Measurements from ENCODE around the gene CDADC1.

DNA sequence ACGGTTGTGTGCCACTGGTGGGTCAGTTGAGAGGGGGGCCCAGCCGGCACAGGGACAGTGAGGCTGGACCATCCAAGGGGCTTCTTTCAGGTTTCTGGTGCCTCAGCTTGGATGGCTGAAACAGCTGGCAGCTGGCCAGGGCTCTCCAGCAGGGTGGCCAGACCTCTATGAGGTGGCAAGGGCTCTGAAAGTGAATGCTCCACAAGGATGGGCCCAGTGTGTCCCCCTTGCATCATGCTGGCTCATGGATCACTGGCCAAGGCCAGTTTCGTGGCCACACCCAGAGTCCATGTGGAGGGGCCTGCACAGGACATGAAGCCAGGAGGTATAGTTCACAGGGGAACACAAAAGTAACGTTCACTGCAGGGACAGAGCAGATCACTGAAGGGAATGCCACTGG lies 49.6 kb downstream of the CDADC1 start:
- TF ChIP-seq POLR2AphosphoS5 (IDR thresholded peaks at IDR 0.05; ENCODE audit: low read depth, low read length) (no peak), EZH2 (IDR thresholded peaks at IDR 0.05) (no peak), EGR1 (IDR thresholded peaks at IDR 0.05; ENCODE audit: low read depth) (no peak), RAD21 (IDR thresholded peaks at IDR 0.05; ENCODE audit: low read depth) (no peak), POLR2A (IDR thresholded peaks at IDR 0.05; ENCODE audit: borderline replicate concordance, extremely low read depth, insufficient read depth, insufficient read length) (no peak), SIN3A (IDR thresholded peaks at IDR 0.05; ENCODE audit: low read depth) (no peak), CEBPB (IDR thresholded peaks at IDR 0.05; ENCODE audit: low read depth) (no peak)
- TF ChIP-seq, protein P1, sequence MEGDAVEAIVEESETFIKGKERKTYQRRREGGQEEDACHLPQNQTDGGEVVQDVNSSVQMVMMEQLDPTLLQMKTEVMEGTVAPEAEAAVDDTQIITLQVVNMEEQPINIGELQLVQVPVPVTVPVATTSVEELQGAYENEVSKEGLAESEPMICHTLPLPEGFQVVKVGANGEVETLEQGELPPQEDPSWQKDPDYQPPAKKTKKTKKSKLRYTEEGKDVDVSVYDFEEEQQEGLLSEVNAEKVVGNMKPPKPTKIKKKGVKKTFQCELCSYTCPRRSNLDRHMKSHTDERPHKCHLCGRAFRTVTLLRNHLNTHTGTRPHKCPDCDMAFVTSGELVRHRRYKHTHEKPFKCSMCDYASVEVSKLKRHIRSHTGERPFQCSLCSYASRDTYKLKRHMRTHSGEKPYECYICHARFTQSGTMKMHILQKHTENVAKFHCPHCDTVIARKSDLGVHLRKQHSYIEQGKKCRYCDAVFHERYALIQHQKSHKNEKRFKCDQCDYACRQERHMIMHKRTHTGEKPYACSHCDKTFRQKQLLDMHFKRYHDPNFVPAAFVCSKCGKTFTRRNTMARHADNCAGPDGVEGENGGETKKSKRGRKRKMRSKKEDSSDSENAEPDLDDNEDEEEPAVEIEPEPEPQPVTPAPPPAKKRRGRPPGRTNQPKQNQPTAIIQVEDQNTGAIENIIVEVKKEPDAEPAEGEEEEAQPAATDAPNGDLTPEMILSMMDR (IDR thresholded peaks at IDR 0.05 in 2 of 3, conservative IDR thresholded peaks at IDR 0.05 in 1 of 3; ENCODE audit: borderline replicate concordance in 1 of 3, insufficient read depth in 1 of 3, low read depth in 2 of 3, low read length in 2 of 3) = no peak
- TF ChIP-seq, protein P2, sequence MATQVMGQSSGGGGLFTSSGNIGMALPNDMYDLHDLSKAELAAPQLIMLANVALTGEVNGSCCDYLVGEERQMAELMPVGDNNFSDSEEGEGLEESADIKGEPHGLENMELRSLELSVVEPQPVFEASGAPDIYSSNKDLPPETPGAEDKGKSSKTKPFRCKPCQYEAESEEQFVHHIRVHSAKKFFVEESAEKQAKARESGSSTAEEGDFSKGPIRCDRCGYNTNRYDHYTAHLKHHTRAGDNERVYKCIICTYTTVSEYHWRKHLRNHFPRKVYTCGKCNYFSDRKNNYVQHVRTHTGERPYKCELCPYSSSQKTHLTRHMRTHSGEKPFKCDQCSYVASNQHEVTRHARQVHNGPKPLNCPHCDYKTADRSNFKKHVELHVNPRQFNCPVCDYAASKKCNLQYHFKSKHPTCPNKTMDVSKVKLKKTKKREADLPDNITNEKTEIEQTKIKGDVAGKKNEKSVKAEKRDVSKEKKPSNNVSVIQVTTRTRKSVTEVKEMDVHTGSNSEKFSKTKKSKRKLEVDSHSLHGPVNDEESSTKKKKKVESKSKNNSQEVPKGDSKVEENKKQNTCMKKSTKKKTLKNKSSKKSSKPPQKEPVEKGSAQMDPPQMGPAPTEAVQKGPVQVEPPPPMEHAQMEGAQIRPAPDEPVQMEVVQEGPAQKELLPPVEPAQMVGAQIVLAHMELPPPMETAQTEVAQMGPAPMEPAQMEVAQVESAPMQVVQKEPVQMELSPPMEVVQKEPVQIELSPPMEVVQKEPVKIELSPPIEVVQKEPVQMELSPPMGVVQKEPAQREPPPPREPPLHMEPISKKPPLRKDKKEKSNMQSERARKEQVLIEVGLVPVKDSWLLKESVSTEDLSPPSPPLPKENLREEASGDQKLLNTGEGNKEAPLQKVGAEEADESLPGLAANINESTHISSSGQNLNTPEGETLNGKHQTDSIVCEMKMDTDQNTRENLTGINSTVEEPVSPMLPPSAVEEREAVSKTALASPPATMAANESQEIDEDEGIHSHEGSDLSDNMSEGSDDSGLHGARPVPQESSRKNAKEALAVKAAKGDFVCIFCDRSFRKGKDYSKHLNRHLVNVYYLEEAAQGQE (IDR thresholded peaks at IDR 0.05; ENCODE audit: low read depth) = no peak
- TF ChIP-seq, protein P3, sequence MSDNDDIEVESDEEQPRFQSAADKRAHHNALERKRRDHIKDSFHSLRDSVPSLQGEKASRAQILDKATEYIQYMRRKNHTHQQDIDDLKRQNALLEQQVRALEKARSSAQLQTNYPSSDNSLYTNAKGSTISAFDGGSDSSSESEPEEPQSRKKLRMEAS (IDR thresholded peaks at IDR 0.05) = no peak
